Neural cell (in vitro differentiated cells): ENCODE data around the gene SLC22A3. TPM values are rescaled to one million over a fixed set of nuclear protein-coding genes. Genes with fewer than 3 reads are reported as not detected.

Source experiments
- H2AFZ ChIP-seq: fragments of 200-600, 300-800 bp; sonication (generic), shearing (Covaris generic); 2 replicates; pipeline ENCODE4 v1.6.0; 2014; ENCODE audit warnings: low read depth, mild to moderate bottlenecking, antibody characterized with exemption, low read length, moderate library complexity
- H3F3A ChIP-seq: fragments of 200-600 bp; shearing (Covaris generic); 2 replicates; pipeline ENCODE4 v1.6.1; 2016; ENCODE audit warnings: mild to moderate bottlenecking, moderate library complexity, mixed read lengths, antibody characterized with exemption, low read length; ENCODE audit not compliant: insufficient read depth, poor library complexity, severe bottlenecking
- H3K27ac ChIP-seq: fragments of 200-600, 300-800 bp; sonication (generic), shearing (Covaris generic); 2 replicates; pipeline ENCODE4 v1.5.1; 2014; ENCODE audit warnings: mild to moderate bottlenecking, low read length, moderate library complexity
- H3K27me3 ChIP-seq: fragments of 300-800, 200-600 bp; sonication (generic), shearing (Covaris generic); 2 replicates; pipeline ENCODE4 v1.6.0; 2014; ENCODE audit warnings: mild to moderate bottlenecking, low read depth, low read length, moderate library complexity; ENCODE audit not compliant: insufficient read depth
- H3K36me3 ChIP-seq: fragments of 300-800, 200-600 bp; sonication (generic), shearing (Covaris generic); 2 replicates; pipeline ENCODE4 v1.5.1; 2014; ENCODE audit warnings: mild to moderate bottlenecking, antibody characterized with exemption, low read length, moderate library complexity; ENCODE audit not compliant: insufficient read depth
- H3K4me2 ChIP-seq: fragments of 300-800, 200-600 bp; sonication (generic), shearing (Covaris generic); 2 replicates; pipeline ENCODE4 v1.6.0; 2014; ENCODE audit warnings: mild to moderate bottlenecking, low read length
- H3K4me3 ChIP-seq: fragments of 300-800, 200-600 bp; sonication (generic), shearing (Covaris generic); 2 replicates; pipeline ENCODE4 v1.5.1; 2014; ENCODE audit warnings: mild to moderate bottlenecking, low read length, moderate library complexity
- H3K79me2 ChIP-seq: fragments of 200-600 bp; shearing (Covaris generic); replicated peaks from 2 replicates; pipeline ENCODE4 v1.6.0; 2014; ENCODE audit warnings: mild to moderate bottlenecking, low read length, moderate library complexity; ENCODE audit not compliant: insufficient read depth
- H3K9ac ChIP-seq: fragments of 300-800, 200-600 bp; sonication (generic), shearing (Covaris generic); 2 replicates; pipeline ENCODE4 v1.6.1; 2016; ENCODE audit warnings: mild to moderate bottlenecking, low read length, mixed read lengths
- H3K9me2 ChIP-seq: fragments of 200-600 bp; shearing (Covaris generic); 2 replicates; pipeline ENCODE4 v1.6.1; 2016; ENCODE audit warnings: mild to moderate bottlenecking, low read length, mixed read lengths; ENCODE audit not compliant: insufficient read depth
- H3K9me3 ChIP-seq: fragments of 200-600, 300-800 bp; sonication (generic), shearing (Covaris generic); 2 replicates; pipeline ENCODE4 v1.6.1; 2016; ENCODE audit warnings: mild to moderate bottlenecking, mixed run types, low read length, moderate library complexity, mixed read lengths
- H4K20me1 ChIP-seq: fragments of 200-600 bp; shearing (Covaris generic); 2 replicates; pipeline ENCODE4 v1.6.1; 2016; ENCODE audit warnings: mild to moderate bottlenecking, mixed run types; ENCODE audit not compliant: insufficient read depth
- EP300 ChIP-seq: fragments of 450-650 bp; conservative IDR thresholded peaks from 2 replicates; pipeline ENCODE4 v1.6.1; 2014; ENCODE audit warnings: antibody characterized with exemption, mild to moderate bottlenecking, moderate library complexity; ENCODE audit not compliant: poor library complexity, severe bottlenecking
- EZH2 ChIP-seq: fragments of 200-600, 300-800 bp; shearing (Covaris generic), sonication (generic); IDR thresholded peaks from 2 replicates; pipeline ENCODE4 v1.6.1; 2014; ENCODE audit warnings: antibody characterized with exemption, low read length, borderline replicate concordance, mild to moderate bottlenecking; ENCODE audit not compliant: insufficient read depth, poor library complexity, severe bottlenecking
- MXI1 ChIP-seq: fragments of 450-650 bp; conservative IDR thresholded peaks from 2 replicates; pipeline ENCODE4 v1.6.1; 2014; ENCODE audit warnings: antibody characterized with exemption, mild to moderate bottlenecking; ENCODE audit not compliant: poor library complexity, severe bottlenecking
- POLR2AphosphoS5 ChIP-seq: IDR thresholded peaks from 2 replicates; pipeline ENCODE4 v1.6.1; 2012
- RAD21 ChIP-seq: fragments of 450-650 bp; conservative IDR thresholded peaks from 2 replicates; pipeline ENCODE4 v1.6.1; 2014; ENCODE audit warnings: antibody characterized with exemption, mild to moderate bottlenecking, moderate library complexity
- REST ChIP-seq: IDR thresholded peaks from 2 replicates; pipeline ENCODE4 v1.6.1; 2012; ENCODE audit warnings: borderline replicate concordance
- SMC3 ChIP-seq: fragments of 450-650 bp; conservative IDR thresholded peaks from 2 replicates; pipeline ENCODE4 v1.6.1; 2014; ENCODE audit warnings: antibody characterized with exemption, mild to moderate bottlenecking, moderate library complexity; ENCODE audit not compliant: poor library complexity
- TAF1 ChIP-seq: IDR thresholded peaks from 2 replicates; pipeline ENCODE4 v1.6.1; 2012; ENCODE audit warnings: low read depth
- polyA plus RNA-seq: library from polyadenylated mRNA; depleted of rRNA; stranded (reverse); fragments of >200 nt; gene quantifications from 2 replicates; pipeline ENCODE4 v1.2.3, GENCODE V29; 2014
- TF ChIP-seq, protein P1 (sequence below): fragments of 450-650 bp; IDR thresholded peaks from 2 replicates; pipeline ENCODE4 v1.5.1; 2014; ENCODE audit warnings: antibody characterized with exemption, mild to moderate bottlenecking, moderate library complexity; ENCODE audit not compliant: poor library complexity, severe bottlenecking

The SLC22A3 gene
- polyA plus RNA-seq, 1 donor from 2014 or later: not detected

DNA sequence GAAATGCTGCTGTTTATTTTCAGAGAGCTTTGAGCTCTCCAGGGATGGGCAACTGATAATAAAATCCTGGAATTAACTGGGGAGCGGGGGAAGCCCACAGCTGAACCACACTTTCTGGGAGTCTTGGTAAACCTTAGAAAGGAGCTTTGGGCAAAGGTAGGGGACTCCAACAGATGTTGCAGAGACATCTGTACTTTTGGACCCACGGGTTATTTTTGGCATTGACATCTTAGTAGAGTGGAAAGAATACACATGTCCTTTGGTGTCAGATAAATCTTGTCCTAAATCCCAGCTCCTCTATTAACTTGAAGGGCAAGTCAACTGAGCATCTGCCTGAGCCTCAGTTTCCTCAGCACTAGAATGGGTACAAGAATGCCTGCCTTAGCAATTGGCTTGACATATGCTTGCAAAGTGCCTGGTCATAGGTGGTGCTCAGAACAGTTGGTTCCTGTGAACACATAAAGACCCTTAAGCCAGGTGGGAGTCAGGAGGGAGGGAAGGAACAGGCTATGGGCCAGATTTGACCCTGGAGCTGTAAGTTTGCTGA lies 5.8 kb downstream of the SLC22A3 start:
- Histone ChIP-seq H3K9me2 (no peaks in the 10 kb centered on the region), H3K9ac (no peak overlapping the region), H3K79me2 (no peaks in the 10 kb centered on the region), H3K36me3 (no peaks in the 10 kb centered on the region), H3K4me3 (no peak overlapping the region), H3K27me3 (peaks cover 19% of the 10 kb centered on the region), H3F3A (no peaks in the 10 kb centered on the region), H3K9me3 (no peaks in the 10 kb centered on the region), H3K4me2 (no peak overlapping the region), H3K27ac (no peak overlapping the region), H4K20me1 (no peaks in the 10 kb centered on the region), H2AFZ (no peak overlapping the region)
- no peak for TF ChIP-seq SMC3
- no peak for TF ChIP-seq POLR2AphosphoS5
- TF ChIP-seq, protein P1, sequence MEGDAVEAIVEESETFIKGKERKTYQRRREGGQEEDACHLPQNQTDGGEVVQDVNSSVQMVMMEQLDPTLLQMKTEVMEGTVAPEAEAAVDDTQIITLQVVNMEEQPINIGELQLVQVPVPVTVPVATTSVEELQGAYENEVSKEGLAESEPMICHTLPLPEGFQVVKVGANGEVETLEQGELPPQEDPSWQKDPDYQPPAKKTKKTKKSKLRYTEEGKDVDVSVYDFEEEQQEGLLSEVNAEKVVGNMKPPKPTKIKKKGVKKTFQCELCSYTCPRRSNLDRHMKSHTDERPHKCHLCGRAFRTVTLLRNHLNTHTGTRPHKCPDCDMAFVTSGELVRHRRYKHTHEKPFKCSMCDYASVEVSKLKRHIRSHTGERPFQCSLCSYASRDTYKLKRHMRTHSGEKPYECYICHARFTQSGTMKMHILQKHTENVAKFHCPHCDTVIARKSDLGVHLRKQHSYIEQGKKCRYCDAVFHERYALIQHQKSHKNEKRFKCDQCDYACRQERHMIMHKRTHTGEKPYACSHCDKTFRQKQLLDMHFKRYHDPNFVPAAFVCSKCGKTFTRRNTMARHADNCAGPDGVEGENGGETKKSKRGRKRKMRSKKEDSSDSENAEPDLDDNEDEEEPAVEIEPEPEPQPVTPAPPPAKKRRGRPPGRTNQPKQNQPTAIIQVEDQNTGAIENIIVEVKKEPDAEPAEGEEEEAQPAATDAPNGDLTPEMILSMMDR: no peak
- no peak for TF ChIP-seq REST
- TF ChIP-seq EP300: no peak
- TF ChIP-seq EZH2: no peak

DNA sequence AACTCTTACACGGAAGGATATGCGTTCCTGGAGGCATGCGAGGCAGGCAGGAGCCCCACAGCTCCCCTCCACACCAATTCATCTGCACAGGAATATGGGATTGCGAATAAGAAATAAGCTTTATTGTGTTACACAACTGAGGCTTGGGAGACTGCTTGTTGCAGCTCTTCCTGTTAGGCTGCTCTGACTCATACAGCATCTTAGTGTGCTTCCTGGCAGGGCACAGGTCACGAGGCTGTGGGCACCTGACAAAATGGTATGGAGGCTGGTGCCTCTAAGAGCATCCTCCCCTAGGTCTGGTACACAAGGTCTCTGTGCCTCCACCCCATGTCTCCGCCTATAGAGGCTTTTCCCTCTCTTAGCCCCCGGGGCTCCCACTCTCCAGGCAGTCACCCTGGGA lies 6.8 kb downstream of the SLC22A3 start:
- peaks cover 9% of the 10 kb centered on the region for H3K27me3 ChIP-seq
- no peak overlapping the region for H2AFZ ChIP-seq
- TF ChIP-seq REST (no peak), EZH2 (no peak), SMC3 (no peak), POLR2AphosphoS5 (no peak), RAD21 (no peak), EP300 (no peak), TAF1 (no peak), MXI1 (no peak)
- TF ChIP-seq, protein P1: no peak

More for the DNA sequence above, 6.8 kb downstream of the SLC22A3 start:
- Histone ChIP-seq H3K36me3 (no peaks in the 10 kb centered on the region), H3K9me3 (no peaks in the 10 kb centered on the region), H3K79me2 (no peaks in the 10 kb centered on the region), H3K9ac (no peak overlapping the region), H3K4me2 (no peak overlapping the region), H3F3A (no peaks in the 10 kb centered on the region), H4K20me1 (no peaks in the 10 kb centered on the region), H3K9me2 (no peaks in the 10 kb centered on the region), H3K4me3 (no peak overlapping the region), H3K27ac (no peak overlapping the region)
